Renal cortex interstitium (tissue), 11 donors: ENCODE results near the gene MVK. TPM values are rescaled to one million over a fixed set of nuclear protein-coding genes. Genes with fewer than 3 reads are reported as not detected.
"Not testable (repeated sequence)": the region's sequence is repeated elsewhere in the genome, so short reads cannot be mapped to it uniquely, and the experiment has no call there.

ENCODE experiments used
- DNase-seq, 11 donors: peaks; one replicate each; pipeline ENCODE4 v3.0.0-alpha.2; 2013; ENCODE audit warnings: low read depth in 9 of 11, low spot score in 4 of 11; ENCODE audit errors: extremely low read depth in 1 of 11
- polyA plus RNA-seq, 3 donors: library from polyadenylated mRNA; unstranded; fragments of 120-200 nt; gene quantifications; one replicate each; pipeline ENCODE4 v1.2.1, GENCODE V29; 2013; ENCODE audit not compliant: insufficient read length in 3 of 3

Gene MVK
- polyA plus RNA-seq, 3 donors = 16.3 to 23.9 (median 19.3) TPM

- no peak for DNase-seq
Observed at GRCh38 chr12:109597414-109597794, 23.8 kb downstream of the MVK start.

GRCh38 chr12:109597795-109598427 is 24.3 kb downstream of the MVK start:
- peak; percentile 58 to 83 (median 74) for DNase-seq

- no peak for DNase-seq
Observed at GRCh38 chr12:109598428-109598854, 24.8 kb downstream of the MVK start.

GRCh38 chr12:109599087-109599486 is 25.5 kb downstream of the MVK start:
- DNase-seq = no peak

- no peak for DNase-seq
Observed at GRCh38 chr12:109600481-109600880, 26.9 kb downstream of the MVK start.

- no peak for DNase-seq
Observed at GRCh38 chr12:109600995-109601394, 27.4 kb downstream of the MVK start.

GRCh38 chr12:109601557-109601956 is 28.0 kb downstream of the MVK start:
- DNase-seq = no peak

- DNase-seq = not testable (repeated sequence)
Observed at GRCh38 chr12:109602132-109602531, 28.5 kb downstream of the MVK start.

GRCh38 chr12:109604132-109604585 is 30.6 kb downstream of the MVK start:
- no peak for DNase-seq

- no peak for DNase-seq
Observed at GRCh38 chr12:109605016-109605415, 31.4 kb downstream of the MVK start.

- DNase-seq = no peak
Observed at GRCh38 chr12:109605599-109606228, 32.1 kb downstream of the MVK start.

GRCh38 chr12:109606320-109607028 is 32.9 kb downstream of the MVK start:
- peak in 3 of 11 donors; percentile 33 to 41 (median 37) for DNase-seq

- DNase-seq = no peak
Observed at GRCh38 chr12:109607618-109608017, 34.0 kb downstream of the MVK start.

GRCh38 chr12:109608270-109608669 is 34.7 kb downstream of the MVK start:
- DNase-seq = no peak

- DNase-seq = no peak
Observed at GRCh38 chr12:109608793-109609192, 35.2 kb downstream of the MVK start.

GRCh38 chr12:109609342-109609741 is 35.7 kb downstream of the MVK start:
- DNase-seq = no peak

- DNase-seq = no peak
Observed at GRCh38 chr12:109610523-109610922, 36.9 kb downstream of the MVK start.

- no peak for DNase-seq
Observed at GRCh38 chr12:109611223-109611622, 37.6 kb downstream of the MVK start.

GRCh38 chr12:109612003-109612402 is 38.4 kb downstream of the MVK start:
- no peak for DNase-seq

- DNase-seq = no peak
Observed at GRCh38 chr12:109612975-109613502, 39.4 kb downstream of the MVK start.
